GM19351 (cell line): ENCODE measurements around the gene HRK.

Experiments
- ATAC-seq: cut with Tn5 transposase; IDR thresholded peaks from one replicate; pipeline ENCODE4 v1.9.1; 2021; ENCODE audit warnings: mild to moderate bottlenecking, moderate library complexity; ENCODE audit not compliant: unreplicated experiment

Gene HRK

GRCh38 chr12:116901612-116902011 lies 20.4 kb upstream of the HRK start:
- ATAC-seq: no peak

- no peak for ATAC-seq
Observed at GRCh38 chr12:116898669-116899068, 17.4 kb upstream of the HRK start.

- ATAC-seq: no peak
Observed at GRCh38 chr12:116897476-116897875, 16.2 kb upstream of the HRK start.

DNA sequence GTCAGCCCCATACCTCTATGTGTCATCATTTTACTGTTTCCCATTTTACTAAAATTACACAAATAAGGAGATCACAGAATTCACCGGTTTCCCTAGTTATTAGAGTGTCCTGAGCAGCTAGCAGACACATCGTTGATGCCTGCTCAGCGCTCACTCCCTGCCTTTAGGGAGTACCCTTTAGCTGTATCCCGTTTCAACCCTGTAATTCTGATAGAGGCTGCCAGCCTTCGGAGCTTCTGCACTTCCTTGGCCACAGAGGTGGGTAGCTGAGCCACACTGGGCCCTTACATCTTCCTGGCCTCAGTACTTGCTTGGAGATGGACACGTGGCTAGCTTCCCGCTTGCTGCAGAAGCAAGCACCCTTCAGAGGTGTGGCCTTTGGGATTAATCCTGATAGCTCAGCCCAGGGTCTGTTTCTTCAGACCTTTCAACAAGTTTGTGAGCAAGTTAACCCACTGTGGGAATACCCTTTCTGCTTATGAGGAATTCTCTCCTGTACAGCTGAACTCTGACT lies 15.2 kb upstream of the HRK start:
- no peak for ATAC-seq

GRCh38 chr12:116894913-116895312 lies 13.7 kb upstream of the HRK start:
- no peak for ATAC-seq

GRCh38 chr12:116892349-116893140 lies 11.3 kb upstream of the HRK start:
- ATAC-seq: no peak

GRCh38 chr12:116891019-116891418 lies 9.8 kb upstream of the HRK start:
- no peak for ATAC-seq

DNA sequence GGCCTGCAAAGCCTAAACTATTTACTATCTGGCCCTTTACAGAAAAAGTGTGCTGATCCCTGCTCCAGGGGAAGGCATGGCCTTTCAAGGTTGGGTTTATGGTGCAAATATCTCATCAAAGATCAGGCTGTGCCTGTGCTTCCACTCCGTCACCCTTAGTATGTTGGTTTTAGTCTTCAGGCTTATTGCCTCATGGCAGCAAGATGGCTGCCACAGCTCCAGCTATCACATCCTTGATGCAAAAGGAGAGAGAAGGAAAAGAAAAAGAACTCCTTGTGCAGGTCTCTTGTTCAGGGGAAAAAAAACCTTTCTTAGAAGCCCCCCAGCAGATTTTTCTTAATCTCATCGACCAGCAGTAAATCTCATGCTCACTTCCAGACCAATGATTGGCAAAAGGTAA lies 9.1 kb upstream of the HRK start:
- no peak for ATAC-seq

- ATAC-seq: no peak
Observed at GRCh38 chr12:116887897-116888296, 6.7 kb upstream of the HRK start.

GRCh38 chr12:116887244-116887643 lies 6.0 kb upstream of the HRK start:
- ATAC-seq: no peak

DNA sequence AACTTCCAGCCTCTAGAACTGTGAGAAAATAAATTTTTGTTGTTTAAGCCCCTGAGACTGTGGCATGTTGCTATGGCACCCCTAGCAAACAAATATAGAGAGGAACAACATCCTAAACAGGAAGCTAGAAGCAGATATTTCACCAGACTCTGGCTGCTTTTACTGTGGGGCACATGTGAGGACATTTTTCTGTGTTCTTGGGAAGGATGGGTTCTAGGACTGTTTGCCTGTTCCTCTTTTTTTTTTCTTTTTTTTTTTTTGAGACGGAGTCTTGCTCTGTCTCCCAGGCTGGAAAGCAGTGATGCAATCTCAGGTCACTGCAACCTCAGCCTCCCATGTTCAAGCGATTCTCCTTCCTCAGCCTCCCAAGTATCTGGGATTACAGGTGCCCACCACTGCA lies 4.2 kb upstream of the HRK start:
- ATAC-seq: no peak

GRCh38 chr12:116884871-116885270 lies 3.6 kb upstream of the HRK start:
- no peak for ATAC-seq

DNA sequence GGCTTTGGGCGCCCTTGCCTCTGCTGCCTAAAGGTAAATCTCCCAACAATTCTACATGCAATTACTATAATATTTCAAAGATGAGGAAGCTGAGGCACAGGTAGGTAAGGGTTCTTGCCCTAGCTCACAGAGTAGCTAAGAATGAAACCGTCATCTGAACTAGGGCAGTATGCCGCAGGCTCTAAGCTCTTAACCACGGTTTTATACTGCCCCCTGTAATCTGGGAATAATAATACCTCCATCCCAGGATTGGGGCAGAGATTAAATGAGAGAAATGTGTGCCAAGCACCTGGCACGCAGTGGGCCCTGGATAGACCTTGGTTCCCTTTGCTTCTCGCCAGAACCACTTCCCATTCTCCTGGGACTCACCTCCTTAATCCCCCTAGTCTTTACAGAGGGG lies 1.5 kb upstream of the HRK start:
- ATAC-seq: no peak

- ATAC-seq: no peak
Observed at GRCh38 chr12:116881877-116882507, 751 bp upstream of the HRK start.

DNA sequence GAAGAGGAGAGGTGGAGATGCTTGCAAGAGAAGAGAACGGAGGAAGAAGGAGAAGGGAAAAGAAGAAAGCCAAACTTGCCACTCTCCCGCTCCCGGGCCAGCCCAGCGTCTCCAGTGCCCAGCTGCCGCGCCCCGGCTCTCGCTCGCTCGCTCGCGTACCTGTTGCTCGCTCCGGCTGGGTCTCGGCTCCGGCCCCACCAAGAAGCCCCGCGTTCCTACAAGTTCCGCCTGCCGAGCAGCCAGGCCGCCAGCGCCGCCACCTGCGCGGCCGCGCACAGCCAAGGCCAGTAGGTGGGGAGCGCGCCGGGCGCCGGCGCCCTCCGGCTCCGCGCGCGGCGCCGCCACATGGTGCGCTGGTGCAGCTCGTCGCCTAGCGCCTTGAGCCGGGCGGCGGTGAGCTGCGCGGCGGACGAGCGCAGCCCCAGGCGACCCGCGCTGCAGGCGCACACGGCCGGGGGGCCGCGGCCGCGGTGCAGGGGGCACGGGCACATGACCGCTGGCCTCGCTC lies 370 bp downstream of the HRK start:
- peak; percentile 84 for ATAC-seq

- no peak for ATAC-seq
Observed at GRCh38 chr12:116880213-116880816, 926 bp downstream of the HRK start.

GRCh38 chr12:116879509-116880212 lies 1.6 kb downstream of the HRK start:
- no peak for ATAC-seq

DNA sequence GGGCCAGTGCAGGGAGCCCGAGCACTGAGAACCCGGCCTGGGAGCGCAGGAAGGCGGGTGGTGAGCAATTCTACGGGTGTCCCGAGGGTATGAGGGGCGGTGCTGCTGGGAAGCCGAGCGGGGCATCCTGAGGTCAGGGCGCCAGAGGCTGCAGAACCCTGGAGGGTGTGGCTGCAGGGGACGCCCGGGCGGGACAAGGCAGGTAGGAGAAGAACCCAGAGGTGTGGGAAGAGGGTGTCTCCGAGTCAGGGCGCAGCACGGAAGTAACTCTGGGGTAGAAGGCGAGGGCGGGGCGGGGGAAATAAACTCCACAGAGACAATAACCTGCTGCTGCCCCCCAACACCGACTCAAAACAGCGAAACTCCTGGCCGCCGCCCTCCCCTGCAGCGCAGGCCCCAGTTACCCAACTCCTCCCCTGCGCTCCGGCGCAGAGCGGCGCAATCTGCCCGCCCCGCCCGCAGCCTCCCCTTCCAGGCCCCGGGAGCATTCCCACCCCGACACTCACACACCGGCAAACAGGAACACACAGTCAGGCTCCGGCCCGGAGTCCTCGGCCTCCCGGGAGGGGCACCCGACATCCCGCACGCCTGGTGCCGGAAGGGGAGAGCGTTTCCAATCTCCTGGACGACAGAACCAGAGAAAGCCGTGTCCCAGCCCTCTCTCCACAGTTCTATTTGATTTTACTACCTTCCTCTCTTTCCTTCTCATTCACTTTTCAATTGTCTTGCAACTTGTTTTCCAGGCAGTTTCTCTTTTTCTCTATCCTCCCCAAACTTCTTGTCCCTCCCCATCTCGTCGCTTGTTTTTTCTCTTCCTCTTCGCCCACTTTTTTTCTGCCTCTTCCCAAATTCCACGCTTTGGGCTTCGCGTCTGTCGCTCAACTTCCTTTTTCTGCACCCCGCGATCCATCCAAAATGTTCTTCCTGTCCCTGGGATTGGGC lies 2.4 kb downstream of the HRK start:
- no peak for ATAC-seq

DNA sequence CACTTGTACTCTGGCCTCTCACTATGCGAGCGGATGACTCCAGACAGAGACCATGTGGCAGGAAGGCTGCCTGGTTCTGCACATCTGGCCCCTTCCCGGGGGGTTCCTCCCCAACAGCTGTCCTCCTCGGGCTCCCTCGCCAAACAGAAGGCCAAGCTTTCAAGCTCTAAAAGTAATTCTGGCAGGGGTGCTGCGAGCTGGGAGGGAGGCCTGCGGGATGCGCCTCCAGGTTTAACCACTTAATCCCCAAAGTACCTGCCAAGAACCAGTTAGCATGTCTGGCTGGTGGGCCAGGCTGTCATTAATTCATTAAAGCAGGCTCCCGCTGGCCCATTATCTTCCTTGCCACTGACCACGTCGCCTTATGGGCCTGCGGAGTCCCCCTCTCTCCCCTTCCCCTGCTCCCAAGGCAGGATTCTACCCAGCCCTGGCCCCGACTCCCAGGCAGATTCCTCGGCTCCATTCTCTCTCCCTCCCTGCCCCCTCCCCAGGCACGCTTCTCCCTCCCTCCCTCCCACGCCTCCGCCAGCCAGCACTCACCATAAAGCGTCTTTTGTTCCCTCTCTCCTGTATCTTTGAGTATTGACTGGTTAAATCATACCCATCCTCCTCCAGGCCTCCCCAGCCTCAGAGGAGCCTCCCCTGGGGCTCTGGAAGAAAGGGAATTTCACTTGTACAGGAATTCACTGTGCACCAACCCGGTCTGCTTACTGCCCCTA lies 4.9 kb downstream of the HRK start:
- ATAC-seq: no peak
